K562 treated with DMSO at 1 percent for 24 hours (cell line): Measurements from ENCODE around the gene ASB7. TPM values are rescaled to one million over a fixed set of nuclear protein-coding genes. Genes with fewer than 3 reads are reported as not detected.

Experiments used
- total RNA-seq: library from RNA; unstranded; fragments of 300-600 nt; gene quantifications from 2 replicates; pipeline ENCODE4 v1.2.3, GENCODE V29; 2022; ENCODE audit warnings: low read depth; ENCODE audit not compliant: insufficient read depth

ASB7 gene, protein sequence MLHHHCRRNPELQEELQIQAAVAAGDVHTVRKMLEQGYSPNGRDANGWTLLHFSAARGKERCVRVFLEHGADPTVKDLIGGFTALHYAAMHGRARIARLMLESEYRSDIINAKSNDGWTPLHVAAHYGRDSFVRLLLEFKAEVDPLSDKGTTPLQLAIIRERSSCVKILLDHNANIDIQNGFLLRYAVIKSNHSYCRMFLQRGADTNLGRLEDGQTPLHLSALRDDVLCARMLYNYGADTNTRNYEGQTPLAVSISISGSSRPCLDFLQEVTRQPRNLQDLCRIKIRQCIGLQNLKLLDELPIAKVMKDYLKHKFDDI
- total RNA-seq, result 8.8 and 9.5 TPM in 2 replicates

GRCh38 chr15:100602064-100602822 is at the start of gene ASB7, which contains the start of gene LINS1:
Gene ASB7, plus strand, starts transcription at chr15:100602589. Its CDS starts 9,628 bp downstream, at chr15:100612217.
Gene LINS1, minus strand, starts transcription at chr15:100602184. Its CDS starts 21,342 bp downstream, at chr15:100580842.

Other genes starting within 250 kb of the ASB7 start
- gene CERS3, start 73.6 kb upstream of the ASB7 start, total RNA-seq, result not detected in 2 replicates
- gene LINS1, start 405 bp upstream of the ASB7 start, total RNA-seq, result 5.0 and 5.5 TPM in 2 replicates